Stimulated activated CD8-positive, alpha-beta memory T cell treated with anti-CD3 and anti-CD28 coated beads, Interleukin-2, amount 100 ng/mL, for 1 hour (primary cell): Measurements from ENCODE around the gene LSMEM2.
"Not testable (repeated sequence)": the region's sequence is repeated elsewhere in the genome, so short reads cannot be mapped to it uniquely, and the experiment has no call there.

Experiments
- DNase-seq, 2 donors: peaks; one replicate each; pipeline ENCODE4 v3.0.0-alpha.2; 2020; ENCODE audit warnings: low read depth in 2 of 2

LSMEM2 gene

DNA sequence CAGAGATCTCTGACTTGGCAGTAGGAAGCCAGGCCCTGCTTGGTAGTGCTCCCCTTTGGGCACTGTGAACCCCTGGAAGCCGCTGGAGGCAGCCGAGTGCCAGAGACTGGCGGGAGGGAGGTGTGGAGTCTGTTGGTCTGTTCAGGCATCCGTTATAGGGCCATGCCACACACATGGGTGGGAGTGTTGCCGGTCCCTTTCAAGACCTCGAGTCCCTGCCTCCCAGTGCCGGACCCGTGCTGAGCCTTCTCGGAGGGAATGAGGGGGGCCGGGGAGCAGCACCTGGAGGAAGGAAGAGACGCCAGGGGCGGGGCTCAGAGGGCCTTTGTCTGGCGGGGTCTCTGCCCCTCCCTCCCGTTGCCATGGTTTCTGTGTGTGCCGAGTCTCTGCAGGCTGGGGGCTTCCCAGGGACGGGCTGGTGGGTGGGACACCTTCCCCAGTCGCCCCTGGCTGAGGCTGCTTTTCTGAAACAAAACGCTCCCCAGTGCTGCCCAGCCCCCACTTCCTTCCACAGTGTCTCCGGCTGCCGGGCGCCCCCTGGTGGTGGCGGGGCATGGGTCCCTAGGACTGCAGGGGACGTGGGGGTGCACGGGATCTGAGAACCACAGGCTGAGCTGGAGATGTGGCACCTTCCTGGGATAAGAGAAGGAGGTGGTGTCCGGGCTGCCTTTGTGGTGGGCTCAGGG, 32.9 kb upstream of the LSMEM2 start:
- peak; percentile 91 to 93 for DNase-seq

GRCh38 chr3:50246517-50246954, 32.4 kb upstream of the LSMEM2 start:
- DNase-seq, result peak; percentile 52 to 67

DNA sequence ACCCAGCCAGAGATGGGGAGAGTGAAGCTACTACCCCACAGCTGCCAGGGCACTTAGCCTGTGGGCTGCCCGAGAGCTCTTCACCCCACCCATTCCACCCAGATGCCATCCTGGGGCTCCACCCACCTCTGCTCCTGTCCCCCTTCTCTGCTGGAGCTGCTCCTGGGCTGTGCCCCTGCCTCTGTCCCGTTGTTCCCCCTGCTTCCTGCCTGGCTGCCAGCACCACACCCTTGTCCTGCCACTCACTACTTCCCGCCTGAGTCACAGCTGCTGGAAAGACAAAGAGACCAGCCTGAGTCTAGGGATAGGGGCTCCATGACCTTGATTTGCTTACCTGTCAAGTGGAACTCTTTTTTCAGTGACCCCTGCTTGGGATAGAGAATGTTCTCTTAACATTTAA, 30.5 kb upstream of the LSMEM2 start:
- DNase-seq, result no peak

- DNase-seq, result no peak
These were observed 29.4 kb upstream of the LSMEM2 start for GRCh38 chr3:50249457-50249856.

DNA sequence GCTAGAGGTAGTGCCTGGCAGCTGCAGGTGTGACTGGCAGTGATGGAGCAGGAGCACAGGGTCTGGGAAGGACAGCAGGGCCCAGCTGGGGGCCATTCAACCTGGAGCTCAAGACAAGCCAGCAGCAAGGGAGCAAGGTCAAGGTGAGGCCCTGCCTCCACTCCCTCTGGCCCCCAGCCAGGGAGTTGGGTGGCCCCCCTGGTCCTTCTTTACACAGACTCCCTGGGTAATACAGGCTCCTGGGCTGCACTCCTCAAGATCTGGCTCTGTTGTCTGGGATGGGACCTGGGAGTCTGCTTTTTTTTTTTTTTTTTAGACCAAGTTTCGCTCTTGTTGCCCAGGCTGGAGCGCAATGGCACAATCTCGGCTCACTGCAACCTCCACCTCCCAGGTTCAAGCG, 28.4 kb upstream of the LSMEM2 start:
- DNase-seq, result no peak

DNA sequence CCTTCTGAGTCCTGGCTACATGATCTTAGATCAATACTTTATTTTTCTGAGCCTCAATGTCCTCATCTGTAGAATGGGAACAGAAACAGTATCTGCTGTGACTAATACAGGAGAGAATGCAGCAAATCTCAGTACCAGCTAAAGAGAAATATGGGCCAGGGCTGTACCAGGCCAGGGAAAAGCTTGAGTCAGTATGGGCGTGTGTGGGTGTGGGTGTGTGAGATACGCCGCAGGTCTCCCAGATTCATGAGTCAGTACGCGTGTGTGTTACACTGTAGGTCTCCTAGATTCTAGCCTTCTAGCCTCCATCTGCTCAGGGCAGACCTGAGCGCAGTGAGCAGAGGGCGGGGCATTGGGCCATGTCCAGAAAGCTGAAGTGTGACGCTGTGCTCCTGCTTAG, 27.7 kb upstream of the LSMEM2 start:
- no peak for DNase-seq

DNA sequence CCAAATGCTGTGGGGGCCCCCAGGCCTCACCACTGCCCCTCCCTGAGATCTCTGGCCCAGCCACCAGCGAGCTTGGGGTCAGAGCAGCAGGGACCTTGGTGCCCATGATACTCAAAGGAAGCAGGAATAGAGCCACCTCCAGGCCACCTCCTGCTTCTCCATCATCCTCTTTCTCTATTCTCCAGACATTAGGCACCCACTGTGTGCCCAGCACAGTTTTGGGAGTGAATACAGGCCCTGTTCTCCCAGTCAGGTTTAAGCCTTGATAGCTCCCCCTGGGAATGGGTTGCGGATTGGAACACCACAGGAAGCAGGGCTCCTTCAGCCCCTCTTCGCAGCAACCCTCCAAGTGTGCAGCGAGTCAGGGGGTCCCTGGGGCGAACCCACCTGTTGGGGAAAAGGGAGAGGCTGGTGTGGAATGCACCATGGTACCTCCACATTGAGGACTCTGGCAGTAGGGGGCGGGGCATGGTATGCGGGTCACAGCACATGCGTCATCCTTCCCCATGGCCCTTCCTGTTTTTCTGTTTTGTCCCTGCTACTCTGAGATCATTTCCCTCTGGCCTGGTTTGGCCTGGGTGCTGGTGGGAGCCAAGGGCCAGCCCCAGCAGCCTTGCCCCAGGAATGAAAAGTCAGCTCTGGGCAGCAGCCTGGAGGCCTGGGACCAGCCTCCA, 24.2 kb upstream of the LSMEM2 start:
- DNase-seq, result no peak

DNA sequence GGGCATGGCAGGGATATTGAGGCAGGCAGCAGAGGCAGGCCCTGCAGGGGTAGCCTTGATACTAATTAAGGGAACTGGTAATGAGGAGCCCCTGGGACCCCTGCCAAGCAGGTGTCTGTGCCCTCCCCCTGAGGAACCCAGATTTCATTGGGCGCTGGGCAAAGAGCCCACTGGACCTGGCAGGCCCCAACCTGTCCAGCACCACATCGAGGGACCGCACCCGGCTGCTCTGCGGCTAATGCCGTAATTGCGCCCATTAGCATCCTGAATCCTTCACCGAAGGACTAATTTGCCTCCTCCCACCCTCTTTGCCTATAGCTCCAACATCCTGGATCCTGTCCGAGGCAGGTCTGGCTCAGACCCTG, 23.7 kb upstream of the LSMEM2 start:
- no peak for DNase-seq

DNA sequence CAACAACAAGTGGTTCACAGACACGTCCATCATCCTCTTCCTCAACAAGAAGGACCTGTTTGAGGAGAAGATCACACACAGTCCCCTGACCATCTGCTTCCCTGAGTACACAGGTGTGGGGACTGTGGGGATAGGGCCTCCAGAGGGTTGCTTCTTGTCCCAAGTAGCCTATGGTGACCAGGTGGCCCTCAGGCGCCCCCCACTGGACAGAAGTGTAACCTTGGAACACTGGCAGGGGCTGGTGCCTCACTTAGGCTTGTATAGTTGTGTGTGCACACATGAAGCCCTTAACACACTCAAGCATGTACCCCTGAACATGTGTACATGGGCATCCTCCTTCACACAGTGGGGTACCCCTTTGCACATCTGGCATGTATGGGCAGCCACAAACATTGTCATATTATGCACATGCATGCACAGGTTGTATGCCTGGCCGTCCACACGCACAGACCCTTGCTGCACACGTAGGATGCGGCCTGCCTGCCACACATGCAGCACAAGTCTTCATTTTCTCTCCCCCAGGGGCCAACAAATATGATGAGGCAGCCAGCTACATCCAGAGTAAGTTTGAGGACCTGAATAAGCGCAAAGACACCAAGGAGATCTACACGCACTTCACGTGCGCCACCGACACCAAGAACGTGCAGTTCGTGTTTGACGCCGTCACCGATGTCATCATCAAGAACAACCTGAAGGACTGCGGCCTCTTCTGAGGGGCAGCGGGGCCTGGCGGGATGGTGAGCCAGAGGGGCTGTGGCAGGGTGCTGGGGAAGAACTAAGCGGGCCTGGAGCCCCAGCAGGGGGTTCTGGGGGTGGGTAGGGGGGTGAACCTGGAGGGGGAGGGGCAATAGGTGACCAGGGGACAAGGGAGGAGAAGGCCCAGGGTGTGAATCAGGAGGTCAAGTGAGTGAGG, 21.7 kb upstream of the LSMEM2 start:
- no peak for DNase-seq

- DNase-seq, result no peak
These were observed 20.7 kb upstream of the LSMEM2 start for GRCh38 chr3:50258029-50258680.

GRCh38 chr3:50258979-50259378, 19.9 kb upstream of the LSMEM2 start:
- no peak for DNase-seq

GRCh38 chr3:50259432-50260026, 19.4 kb upstream of the LSMEM2 start:
- no peak for DNase-seq

DNA sequence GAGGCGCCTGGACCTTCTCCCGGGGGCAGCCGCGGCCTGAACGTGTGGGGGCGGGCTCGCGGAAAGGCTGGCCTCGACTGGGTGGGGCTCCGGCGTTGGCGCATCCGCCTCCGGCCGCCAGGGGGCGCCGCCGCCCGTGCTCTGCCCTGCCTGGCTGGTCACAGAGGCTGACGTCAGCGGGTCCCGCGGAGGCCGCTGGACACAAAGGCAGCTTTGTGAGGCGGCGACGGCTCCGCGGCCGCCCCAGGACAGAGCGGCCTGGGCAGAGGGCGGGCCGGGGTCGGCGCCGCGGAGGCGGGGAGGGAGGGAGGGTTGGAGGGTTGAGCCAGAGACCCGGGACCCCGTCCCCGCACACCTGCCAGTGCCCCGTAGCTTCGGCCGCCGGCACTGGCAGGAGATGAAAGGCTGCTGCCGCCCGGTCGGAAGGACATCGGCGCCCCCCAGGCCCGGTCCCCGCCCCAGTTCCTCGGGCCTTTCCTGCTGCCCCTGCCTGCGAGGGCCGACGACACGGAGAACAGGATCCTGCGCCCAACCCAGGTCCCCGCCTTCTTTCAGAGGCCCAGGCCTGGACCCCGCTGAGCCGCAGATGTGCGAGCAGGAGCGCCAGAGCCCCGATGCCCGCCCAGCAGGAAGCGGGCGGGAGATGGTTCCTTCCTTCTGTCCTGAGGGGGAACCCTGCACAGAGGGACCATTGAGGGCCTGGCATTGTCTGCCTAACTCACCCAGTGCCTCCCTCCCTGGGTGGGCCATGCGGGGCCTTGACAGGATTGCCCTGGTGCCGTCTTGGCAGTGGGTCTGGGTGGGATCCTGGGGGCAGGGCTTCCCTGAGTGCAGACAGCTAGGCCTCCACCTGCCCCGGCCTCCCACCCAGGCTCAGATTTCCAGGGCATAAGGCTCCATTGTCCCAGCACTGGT, 18.6 kb upstream of the LSMEM2 start:
- DNase-seq, result peak; percentile 63 to 70

GRCh38 chr3:50260942-50261441, 17.9 kb upstream of the LSMEM2 start:
- DNase-seq, result no peak

- no peak for DNase-seq
These were observed 17.4 kb upstream of the LSMEM2 start for GRCh38 chr3:50261505-50261904.

GRCh38 chr3:50262200-50262599, 16.7 kb upstream of the LSMEM2 start:
- DNase-seq, result not testable (repeated sequence)

DNA sequence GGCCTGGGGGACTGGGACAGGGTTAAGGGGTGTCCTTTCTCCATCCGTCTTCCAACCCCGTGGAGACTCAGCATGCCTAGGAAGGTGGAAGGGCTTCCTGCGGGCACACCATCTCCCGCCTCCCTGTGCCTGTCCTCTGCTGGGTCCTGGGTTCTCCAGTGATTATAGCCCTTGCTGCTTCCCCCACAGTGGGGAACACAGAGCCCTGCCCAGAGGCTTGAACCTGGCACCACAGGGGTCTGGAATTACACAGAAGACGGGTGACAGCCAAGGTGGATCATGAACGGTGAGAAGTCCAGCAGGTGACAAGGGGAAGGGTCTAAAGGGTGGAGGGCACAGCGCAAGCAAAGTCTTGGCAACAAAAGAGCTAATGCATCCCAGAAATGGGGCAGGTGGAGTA, 16.1 kb upstream of the LSMEM2 start:
- no peak for DNase-seq

GRCh38 chr3:50263478-50264382, 15.2 kb upstream of the LSMEM2 start:
- DNase-seq, result no peak

- no peak for DNase-seq
These were observed 14.4 kb upstream of the LSMEM2 start for GRCh38 chr3:50264383-50264963.
